H1 (cell line): Measurements from ENCODE around the gene PSMC4. TPM values are rescaled to one million over a fixed set of nuclear protein-coding genes. Genes with fewer than 3 reads are reported as not detected.

Experiments
- ASH2L ChIP-seq: fragments of 200-600, 300-600 bp; sonication (generic); IDR thresholded peaks from one replicate; pipeline ENCODE4 v1.7.1; 2017; ENCODE audit warnings: low read length
- ATF2 ChIP-seq: IDR thresholded peaks from 2 replicates; pipeline ENCODE4 v1.6.1; 2012; ENCODE audit warnings: low read length, inconsistent platforms
- BACH1 ChIP-seq: IDR thresholded peaks from 2 replicates; pipeline ENCODE4 v1.6.1; 2012; ENCODE audit warnings: low read length, improper control_type of control experiment
- CBX8 ChIP-seq: fragments of 300-800, 300-1000 bp; sonication (generic); IDR thresholded peaks from 2 replicates; pipeline ENCODE4 v1.7.1; 2016; ENCODE audit warnings: low read depth, low read length, borderline replicate concordance
- FOSL1 ChIP-seq: IDR thresholded peaks from 2 replicates; pipeline ENCODE4 v1.6.1; 2011; ENCODE audit warnings: mild to moderate bottlenecking, low read depth, low read length, moderate library complexity; ENCODE audit not compliant: insufficient read depth
- GABPA ChIP-seq: IDR thresholded peaks from 2 replicates; pipeline ENCODE4 v1.6.1; 2011; ENCODE audit warnings: mild to moderate bottlenecking, low read length, moderate library complexity, borderline replicate concordance; ENCODE audit not compliant: insufficient read depth
- HDAC6 ChIP-seq: IDR thresholded peaks from one replicate; pipeline ENCODE4 v1.7.1; 2012; ENCODE audit warnings: low read depth, mild to moderate bottlenecking, inconsistent platforms, low read length, moderate library complexity
- JUN ChIP-seq: IDR thresholded peaks from 2 replicates; pipeline ENCODE4 v1.6.1; 2011; ENCODE audit warnings: low read depth, mild to moderate bottlenecking, improper control_type of control experiment, low read length
- MAX ChIP-seq: IDR thresholded peaks from 2 replicates; pipeline ENCODE4 v1.6.1; 2012; ENCODE audit warnings: inconsistent platforms
- NRF1 ChIP-seq: IDR thresholded peaks from 2 replicates; pipeline ENCODE4 v1.6.1; 2011; ENCODE audit warnings: mild to moderate bottlenecking, low read depth, low read length, improper control_type of control experiment
- POU5F1 ChIP-seq: IDR thresholded peaks from 2 replicates; pipeline ENCODE4 v1.6.1; 2011; ENCODE audit warnings: low read depth, mild to moderate bottlenecking, low read length, moderate library complexity
- RBBP5 ChIP-seq: IDR thresholded peaks from 2 replicates; pipeline ENCODE4 v1.7.1; 2012; ENCODE audit warnings: low read depth, mild to moderate bottlenecking, inconsistent platforms, low read length, moderate library complexity, borderline replicate concordance
- RXRA ChIP-seq: IDR thresholded peaks from 2 replicates; pipeline ENCODE4 v1.6.1; 2011; ENCODE audit warnings: low read depth, mild to moderate bottlenecking, low read length, moderate library complexity; ENCODE audit not compliant: insufficient read depth
- SIN3A ChIP-seq, 2 experiments: IDR thresholded peaks in 1 of 2; conservative IDR thresholded peaks in 1 of 2; 2 replicates each; pipeline ENCODE4 v1.6.1; 2011 to 2012; ENCODE audit warnings: low read length in 2 of 2, improper control_type of control experiment in 1 of 2, low read depth in 1 of 2, mild to moderate bottlenecking in 1 of 2
- SIX5 ChIP-seq: IDR thresholded peaks from 2 replicates; pipeline ENCODE4 v1.6.1; 2011; ENCODE audit warnings: mild to moderate bottlenecking, low read depth, low read length
- SP1 ChIP-seq: IDR thresholded peaks from 2 replicates; pipeline ENCODE4 v1.6.1; 2011; ENCODE audit warnings: low read depth, low read length
- SP2 ChIP-seq: IDR thresholded peaks from 2 replicates; pipeline ENCODE4 v1.6.1; 2012; ENCODE audit warnings: mild to moderate bottlenecking, low read length, inconsistent platforms
- SP4 ChIP-seq: IDR thresholded peaks from 2 replicates; pipeline ENCODE4 v1.6.1; 2012; ENCODE audit warnings: low read length, inconsistent platforms
- SRF ChIP-seq: IDR thresholded peaks from 2 replicates; pipeline ENCODE4 v1.6.1; 2011; ENCODE audit warnings: mild to moderate bottlenecking, low read depth, low read length, moderate library complexity
- SUZ12 ChIP-seq: fragments of 200-600 bp; sonication (generic); IDR thresholded peaks from 2 replicates; pipeline ENCODE4 v1.6.1; 2012; ENCODE audit warnings: mild to moderate bottlenecking, inconsistent platforms, low read length, moderate library complexity, mixed read lengths
- TBP ChIP-seq: IDR thresholded peaks from 2 replicates; pipeline ENCODE4 v1.6.1; 2011; ENCODE audit warnings: low read depth, low read length, improper control_type of control experiment
- USF2 ChIP-seq: IDR thresholded peaks from 2 replicates; pipeline ENCODE4 v1.6.1; 2011; ENCODE audit warnings: low read length, improper control_type of control experiment
- polyA plus RNA-seq, 7 experiments: library from polyadenylated mRNA; depleted of rRNA in 3 of 7; stranded (reverse) in 5 of 7; unstranded in 2 of 7; fragments of >200 nt in 5 of 7; fragments of 200-250 nt in 2 of 7; gene quantifications; 1 replicate in 5 of 7; 2 replicates in 1 of 7; 4 replicates in 1 of 7; pipeline versions ENCODE4 v1.2.1 to v1.2.3, GENCODE V29; 2011 to 2013; ENCODE audit warnings: missing spikeins in 2 of 7, mixed read lengths in 2 of 7
- total RNA-seq: library from RNA; stranded (reverse); fragmentation: NEBNext Ultra II Directional; extraction: Animal tissue kit (Norgen Biotek cat#: 25700); gene quantifications from 2 replicates; pipeline ENCODE4 v1.2.1, GENCODE V29; 2021

PSMC4 gene
- total and polyA plus RNA-seq, 2 of the 8 experiments (the other 6 are each of a cell fraction or from before 2014, with no cell fraction given): 116 to 126 TPM

- 0 out of 2 replicates have a peak, but pooled peaks have one; percentile 26 for TF ChIP-seq USF2
- TF ChIP-seq RXRA: no peak
- TF ChIP-seq POU5F1: no peak
- TF ChIP-seq SP2: no peak
- TF ChIP-seq SUZ12: no peak
- no peak for TF ChIP-seq FOSL1
- TF ChIP-seq ATF2: no peak
- no peak for TF ChIP-seq HDAC6
- no peak for TF ChIP-seq JUN
- no peak for TF ChIP-seq SP4
- peak; percentile 80; the same call in 1 of the 2 replicates for TF ChIP-seq BACH1
- TF ChIP-seq GABPA: peak; percentile 93
- 0 out of 2 replicates have a peak, but pooled peaks have one; percentile 37 for TF ChIP-seq RBBP5
- TF ChIP-seq MAX: peak; percentile 94
- peak; percentile 27 to 88; a peak in 1 of 4 replicates for TF ChIP-seq SIN3A (conservative IDR thresholded peaks at IDR 0.05 in 1 of 2, IDR thresholded peaks at IDR 0.05 in 1 of 2; ENCODE audit: low read depth in 1 of 2, low read length in 2 of 2)
- no peak; the same call in 1 of the 2 replicates for TF ChIP-seq SRF
- no peak for TF ChIP-seq CBX8
- peak; percentile 66 for TF ChIP-seq TBP
- peak; percentile 45 for TF ChIP-seq NRF1
- TF ChIP-seq ASH2L: peak; percentile 80
- peak; percentile 81 for TF ChIP-seq SIX5
- peak; percentile 35; the same call in 1 of the 2 replicates for TF ChIP-seq SP1
These were observed at the start of gene PSMC4 (continued) for GRCh38 chr19:39970675-39971379.
